HCT116 (cell line): Measurements from ENCODE around the gene QSOX1.

Experiments used
- POLR2AphosphoS5 ChIP-seq: IDR thresholded peaks from 2 replicates; pipeline ENCODE4 v1.6.1; 2011; ENCODE audit warnings: mild to moderate bottlenecking, low read depth, low read length, moderate library complexity
- TF ChIP-seq, protein P1 (sequence below), 3 experiments: fragments of 200-600 bp in 1 of 3; sonication (generic) in 1 of 3; IDR thresholded peaks in 2 of 3; conservative IDR thresholded peaks in 1 of 3; 2 replicates each; pipeline ENCODE4 v1.5.1; 2012 to 2017; ENCODE audit warnings: low read depth in 2 of 3, low read length in 2 of 3, antibody characterized with exemption in 1 of 3, borderline replicate concordance in 1 of 3, control low read depth in 1 of 3, mild to moderate bottlenecking in 1 of 3, mixed read lengths in 1 of 3, mixed run types in 1 of 3, moderate library complexity in 1 of 3; ENCODE audit not compliant: insufficient read depth in 1 of 3

DNA sequence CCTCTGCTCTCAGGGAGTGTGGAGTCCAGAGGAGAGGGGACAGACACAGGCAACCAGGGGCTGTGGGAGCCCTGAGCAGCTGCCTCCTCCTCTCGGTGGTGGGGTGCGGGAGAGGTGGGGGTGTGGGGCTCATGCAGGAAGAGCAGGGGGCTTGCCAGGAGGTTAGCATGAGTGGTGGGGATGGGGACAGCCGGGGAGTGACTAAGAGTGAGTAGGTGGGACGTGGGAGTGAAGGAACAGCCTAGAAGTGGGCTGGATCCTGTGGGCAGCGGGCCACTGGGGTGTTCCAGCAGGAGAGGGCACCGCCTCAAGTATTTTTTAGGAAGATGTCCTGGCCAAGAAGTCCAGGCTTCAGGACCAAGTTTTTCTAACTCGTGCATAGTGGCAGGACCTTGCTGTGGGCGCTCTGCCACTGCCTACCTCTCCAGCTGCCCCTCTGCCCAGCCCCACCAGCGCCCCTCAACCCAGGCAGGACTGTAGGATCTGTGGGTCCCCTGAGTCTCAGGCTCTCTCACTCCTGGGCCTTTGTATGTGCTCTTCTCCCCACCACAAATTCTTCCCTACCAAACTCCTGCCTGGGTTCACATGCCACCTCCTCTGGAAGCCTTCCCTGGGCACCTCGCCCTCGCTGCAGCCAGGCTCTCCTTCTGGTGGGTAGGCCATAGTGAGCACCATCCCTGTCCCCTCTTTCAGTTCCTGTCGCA lies 56.6 kb downstream of the QSOX1 start:
- TF ChIP-seq POLR2AphosphoS5 = no peak
- TF ChIP-seq, protein P1, sequence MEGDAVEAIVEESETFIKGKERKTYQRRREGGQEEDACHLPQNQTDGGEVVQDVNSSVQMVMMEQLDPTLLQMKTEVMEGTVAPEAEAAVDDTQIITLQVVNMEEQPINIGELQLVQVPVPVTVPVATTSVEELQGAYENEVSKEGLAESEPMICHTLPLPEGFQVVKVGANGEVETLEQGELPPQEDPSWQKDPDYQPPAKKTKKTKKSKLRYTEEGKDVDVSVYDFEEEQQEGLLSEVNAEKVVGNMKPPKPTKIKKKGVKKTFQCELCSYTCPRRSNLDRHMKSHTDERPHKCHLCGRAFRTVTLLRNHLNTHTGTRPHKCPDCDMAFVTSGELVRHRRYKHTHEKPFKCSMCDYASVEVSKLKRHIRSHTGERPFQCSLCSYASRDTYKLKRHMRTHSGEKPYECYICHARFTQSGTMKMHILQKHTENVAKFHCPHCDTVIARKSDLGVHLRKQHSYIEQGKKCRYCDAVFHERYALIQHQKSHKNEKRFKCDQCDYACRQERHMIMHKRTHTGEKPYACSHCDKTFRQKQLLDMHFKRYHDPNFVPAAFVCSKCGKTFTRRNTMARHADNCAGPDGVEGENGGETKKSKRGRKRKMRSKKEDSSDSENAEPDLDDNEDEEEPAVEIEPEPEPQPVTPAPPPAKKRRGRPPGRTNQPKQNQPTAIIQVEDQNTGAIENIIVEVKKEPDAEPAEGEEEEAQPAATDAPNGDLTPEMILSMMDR (IDR thresholded peaks at IDR 0.05 in 2 of 3, conservative IDR thresholded peaks at IDR 0.05 in 1 of 3; ENCODE audit: borderline replicate concordance in 1 of 3, insufficient read depth in 1 of 3, low read depth in 2 of 3, low read length in 2 of 3) = no peak
